Muscle of back (tissue), 11 donors: Measurements from ENCODE around the gene KCNMA1. TPM values are rescaled to one million over a fixed set of nuclear protein-coding genes. Genes with fewer than 3 reads are reported as not detected.
"Not testable (repeated sequence)": the region's sequence is repeated elsewhere in the genome, so short reads cannot be mapped to it uniquely, and the experiment has no call there.

ENCODE experiments used
- DNase-seq, 3 donors: peaks; one replicate each; pipeline versions ENCODE4 v3.0.0 to v3.0.0-alpha.2; 2013
- polyA plus RNA-seq, 10 donors: library from polyadenylated mRNA; unstranded; fragments of 120-200 nt; gene quantifications; one replicate each; pipeline ENCODE4 v1.2.1, GENCODE V29; 2013; ENCODE audit not compliant: insufficient read length in 10 of 10

KCNMA1 gene
- polyA plus RNA-seq, 10 donors = 13.8 to 20.5 (median 16.2) TPM

DNA sequence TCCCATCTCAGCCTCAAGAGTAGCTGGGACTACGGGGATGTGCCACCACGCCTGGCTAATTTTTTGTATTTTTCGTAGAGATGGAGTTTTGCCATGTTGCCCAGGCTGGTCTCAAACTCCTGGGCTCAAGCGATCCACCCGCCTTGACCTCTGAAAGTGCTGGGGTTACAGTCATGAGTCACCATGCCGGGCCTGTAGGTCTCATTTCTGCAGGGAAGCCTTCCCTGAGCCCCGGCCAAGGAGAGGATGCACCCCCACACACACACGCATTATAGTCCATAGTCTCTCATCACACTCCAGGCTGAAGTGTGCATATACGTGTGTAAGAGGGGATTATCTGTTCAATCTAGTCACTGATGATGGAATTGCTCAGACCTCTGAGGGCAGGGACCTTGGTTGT lies 29.3 kb downstream of the KCNMA1 start:
- DNase-seq = no peak

DNA sequence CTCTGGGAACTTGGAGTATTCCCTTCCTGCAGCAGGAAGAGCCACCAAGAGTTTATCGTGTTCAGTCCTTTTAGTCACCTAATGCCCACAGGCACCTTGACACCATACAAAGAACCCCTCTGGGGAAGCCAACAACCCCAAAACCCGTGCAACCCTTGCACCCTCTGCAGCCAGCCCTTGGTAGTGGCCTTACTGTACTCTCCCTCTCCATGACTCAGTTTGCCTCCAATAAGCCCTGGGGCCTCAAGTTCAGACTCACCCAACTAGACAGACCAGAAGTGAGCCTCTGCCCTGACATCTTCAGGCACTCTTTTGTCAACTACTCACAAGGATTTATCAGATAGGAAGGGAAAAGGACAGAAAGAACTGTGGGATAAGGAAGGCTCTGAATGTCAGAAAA lies 30.9 kb downstream of the KCNMA1 start:
- DNase-seq = no peak

DNA sequence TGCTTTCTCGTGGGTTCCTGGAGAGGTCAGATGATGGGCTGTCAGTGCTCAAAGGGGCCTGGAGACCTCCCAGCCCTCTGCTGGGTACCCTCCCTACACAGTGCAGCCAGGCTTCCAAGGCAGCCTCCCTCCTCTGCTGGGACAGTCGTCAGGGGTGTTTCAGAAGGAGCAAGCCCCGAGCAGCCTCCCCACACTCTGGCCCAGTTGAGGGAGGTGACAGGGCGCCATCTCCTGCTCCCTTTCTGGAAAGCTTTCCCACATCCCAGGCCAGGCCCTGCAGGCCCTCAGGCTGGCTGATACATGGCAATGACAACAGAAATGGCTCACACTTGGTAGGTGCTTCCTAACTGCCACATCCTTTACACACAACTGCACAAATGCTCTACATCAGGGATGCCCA lies 32.1 kb downstream of the KCNMA1 start:
- DNase-seq = no peak

DNA sequence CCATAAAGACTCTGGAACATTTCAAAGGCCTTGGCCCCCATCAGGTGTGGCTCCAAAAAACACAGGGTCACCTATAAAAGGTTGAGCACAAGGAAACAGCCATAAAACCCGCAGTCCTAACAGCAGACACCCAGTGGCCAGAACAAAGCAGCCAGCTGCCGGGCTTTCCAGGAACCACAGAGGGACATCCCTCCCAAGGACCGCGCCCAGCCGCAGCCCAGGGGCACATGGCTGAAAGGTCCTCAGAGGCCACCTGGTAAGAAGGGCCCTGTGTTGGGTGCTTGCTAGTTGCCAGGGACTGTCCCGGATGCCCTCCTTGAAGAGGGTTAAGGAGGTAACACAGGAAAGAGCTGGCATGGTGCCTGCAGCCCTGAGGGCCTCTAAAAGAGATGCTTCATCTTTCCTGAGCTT lies 32.7 kb downstream of the KCNMA1 start:
- no peak for DNase-seq

DNA sequence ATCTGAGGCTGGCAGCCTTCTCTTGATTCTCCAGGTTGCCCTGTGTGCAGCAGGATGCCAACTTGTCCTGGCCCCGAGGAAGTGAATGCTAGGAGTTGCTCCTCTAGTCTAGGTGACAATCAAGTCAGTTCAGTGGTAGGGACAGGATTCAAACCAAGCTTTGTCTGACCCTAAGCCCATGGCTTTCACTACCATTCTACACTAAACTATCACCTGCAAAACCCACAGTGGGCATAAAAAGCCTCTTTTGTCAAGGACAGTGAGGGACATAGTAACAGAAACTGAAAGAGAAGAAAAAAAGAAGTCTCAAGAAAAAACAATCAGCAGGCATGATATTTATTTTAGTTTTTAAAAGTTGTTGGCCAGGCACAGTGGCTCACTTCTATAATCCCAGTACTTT lies 33.5 kb downstream of the KCNMA1 start:
- DNase-seq = no peak

DNA sequence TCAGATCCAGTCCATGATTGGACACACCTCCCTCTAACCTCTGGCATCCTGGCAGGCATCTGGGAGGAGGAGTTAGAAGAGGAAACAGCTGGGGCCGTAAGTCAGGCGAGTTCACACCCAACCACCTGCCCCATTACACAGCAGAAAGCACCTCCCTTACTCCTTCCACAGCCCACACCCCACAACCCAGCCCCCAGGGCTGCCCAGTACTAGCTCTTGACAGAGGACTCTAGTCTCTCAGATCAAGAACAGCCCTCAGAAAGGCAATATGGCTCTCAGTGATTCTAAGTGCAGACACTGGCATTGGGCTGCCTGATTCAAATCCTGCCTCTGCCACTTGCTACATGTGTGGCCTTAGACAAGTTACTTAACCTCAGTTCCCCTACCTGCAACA lies 34.1 kb downstream of the KCNMA1 start:
- peak in 1 of 3 donors; percentile 30 for DNase-seq

DNA sequence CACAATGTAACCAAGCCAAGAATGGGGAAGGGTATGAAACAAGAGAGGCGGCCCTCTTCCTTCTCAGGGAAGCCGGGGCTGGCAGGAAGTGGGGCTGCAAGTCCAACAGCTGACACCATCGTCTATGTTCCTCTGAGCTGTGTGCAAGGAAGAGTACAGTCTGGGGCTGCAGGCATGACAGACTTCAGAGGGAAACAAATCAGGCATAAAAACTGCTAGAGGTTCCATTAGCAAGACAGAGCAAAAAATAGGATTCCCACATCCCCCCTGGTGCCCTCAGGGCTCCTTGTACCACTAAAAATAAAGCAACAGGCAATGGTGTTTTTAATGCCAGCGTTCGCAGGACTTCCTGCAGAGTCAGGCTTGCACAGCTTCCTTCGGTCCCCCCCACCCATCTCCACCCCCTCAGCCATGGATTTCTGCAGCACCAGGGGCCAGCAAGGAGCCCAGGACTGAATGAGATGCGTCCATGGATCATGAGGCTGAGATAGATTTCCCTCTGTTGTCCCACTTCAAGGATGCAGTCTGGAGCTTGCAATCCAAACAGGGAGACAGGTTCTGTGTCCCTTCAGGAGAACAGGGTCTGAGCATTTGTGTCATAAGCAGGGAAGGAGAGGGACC lies 34.6 kb downstream of the KCNMA1 start:
- peak in 1 of 3 donors; percentile 39 for DNase-seq

DNA sequence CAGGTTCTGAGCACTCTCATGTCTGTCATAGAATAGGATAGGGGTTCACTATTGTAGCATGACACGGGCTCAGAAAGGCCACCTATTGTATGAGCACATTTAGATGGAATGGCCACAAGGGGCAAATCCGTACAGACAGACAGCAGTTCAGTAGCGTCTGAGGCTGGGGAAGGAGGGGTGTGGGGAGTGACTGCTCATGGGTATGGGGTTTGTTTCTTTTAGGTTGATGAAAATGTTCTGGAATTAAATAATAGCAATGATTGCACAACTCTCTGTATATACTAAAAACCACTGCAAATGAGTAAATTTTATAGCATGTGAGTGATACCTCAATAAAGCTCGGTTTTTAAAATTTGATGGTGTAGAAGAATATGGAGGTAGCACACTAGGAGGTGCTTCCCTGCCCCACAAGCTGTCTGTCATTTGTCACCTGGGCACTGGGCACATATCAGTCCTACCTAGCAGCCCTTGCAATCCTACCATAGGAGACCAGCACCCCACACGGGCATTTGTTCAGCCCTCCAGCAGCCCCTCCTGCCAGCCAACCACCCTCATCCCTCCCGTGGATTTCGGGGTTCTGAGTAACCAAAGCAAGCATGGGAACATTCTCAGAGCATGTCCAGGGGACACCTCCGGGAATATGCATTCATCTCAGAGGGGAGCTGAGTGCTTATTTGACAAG lies 35.2 kb downstream of the KCNMA1 start:
- DNase-seq = no peak

DNA sequence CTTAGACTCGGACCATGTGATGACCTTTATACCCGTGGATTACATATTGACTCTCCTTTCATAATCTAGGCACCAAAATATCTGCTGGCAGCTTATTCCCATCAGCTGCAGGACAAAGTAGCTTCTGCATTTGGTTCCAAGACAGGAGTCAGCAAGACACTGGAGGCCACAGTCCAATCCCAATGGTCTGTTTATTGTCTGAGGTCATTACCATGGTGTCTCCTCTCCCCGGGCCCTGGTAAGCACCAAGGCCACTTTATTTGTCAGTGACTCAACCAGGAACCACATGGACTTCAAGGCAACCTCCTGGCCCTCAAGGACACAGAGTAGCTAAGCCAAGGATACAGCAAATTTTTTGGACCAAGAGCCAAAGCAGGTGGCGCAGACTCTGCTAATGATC lies 36.1 kb downstream of the KCNMA1 start:
- no peak for DNase-seq

DNA sequence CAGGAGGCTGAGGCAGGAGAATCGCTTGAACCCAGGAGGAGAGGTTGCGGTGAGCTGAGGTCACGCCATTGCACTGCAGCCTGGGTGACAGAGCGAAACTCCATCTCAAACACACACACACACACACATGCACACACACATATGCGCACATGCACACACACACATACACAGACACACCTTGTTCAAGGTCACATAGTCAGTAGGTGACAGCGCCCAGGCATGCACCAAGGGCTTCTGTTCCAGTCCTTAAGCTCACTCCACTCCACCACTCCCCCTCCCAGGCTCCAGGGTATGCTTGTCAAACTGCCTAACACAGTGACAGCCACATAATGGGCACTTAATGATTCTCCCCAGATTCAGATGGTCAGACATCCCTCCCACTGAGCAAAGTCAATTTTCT lies 37.0 kb downstream of the KCNMA1 start:
- no peak for DNase-seq

DNA sequence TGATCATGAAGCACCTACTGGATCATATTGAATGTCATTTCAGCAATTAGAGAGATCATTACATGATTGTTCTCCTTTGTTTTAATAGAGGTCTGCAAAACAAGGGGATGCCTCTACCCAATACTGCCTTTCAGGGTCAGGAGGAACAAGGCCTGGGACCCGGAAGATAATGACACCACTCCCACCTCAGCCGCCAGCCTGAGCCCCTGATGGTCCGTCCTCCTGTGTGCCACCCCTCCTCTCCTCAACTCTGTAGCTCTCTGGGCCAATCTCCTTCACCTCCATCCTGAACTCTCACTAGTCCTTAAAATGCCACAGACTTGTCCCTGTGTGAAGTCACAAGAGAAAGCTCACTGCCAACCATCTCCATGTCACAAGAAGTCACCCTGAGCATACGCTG lies 38.0 kb downstream of the KCNMA1 start:
- DNase-seq = no peak

DNA sequence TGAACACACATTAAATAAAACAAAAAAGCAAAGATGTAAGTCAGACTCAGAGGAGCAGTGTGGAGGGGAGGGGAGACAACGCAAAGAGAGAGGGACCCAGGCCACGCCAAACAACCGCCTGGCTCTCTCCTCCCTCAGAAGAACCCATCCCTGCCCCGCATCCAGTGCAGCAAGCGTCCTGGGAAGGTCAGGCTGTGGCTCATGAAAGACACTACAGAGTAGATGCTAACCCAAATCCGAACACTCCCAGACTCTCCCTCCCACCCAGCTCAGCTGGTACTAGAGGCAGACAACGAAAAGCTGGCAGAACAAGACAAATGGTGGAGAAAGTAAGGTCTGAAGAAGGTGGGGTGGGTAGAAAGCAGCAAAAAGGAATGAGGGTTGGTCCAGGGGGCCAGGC lies 39.0 kb downstream of the KCNMA1 start:
- no peak for DNase-seq

DNA sequence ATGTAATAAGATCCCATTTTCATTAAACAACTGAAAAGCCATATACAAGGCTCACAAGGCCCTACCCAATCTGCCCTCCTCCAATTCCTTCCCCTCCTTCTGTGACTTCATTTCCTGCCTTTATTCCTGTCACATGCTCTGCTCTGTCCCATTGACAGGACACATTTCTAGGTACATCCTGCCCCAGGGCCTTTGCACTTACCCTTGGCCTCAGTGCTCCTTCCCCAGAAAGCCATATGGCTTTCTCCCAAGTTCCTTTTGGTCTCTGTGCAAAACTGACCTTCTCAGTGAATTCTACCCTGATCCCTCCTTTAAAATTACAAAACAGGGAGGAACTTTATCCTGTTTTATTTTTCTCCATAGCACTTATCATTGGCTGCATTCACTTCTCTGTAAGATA lies 40.0 kb downstream of the KCNMA1 start:
- no peak for DNase-seq

DNA sequence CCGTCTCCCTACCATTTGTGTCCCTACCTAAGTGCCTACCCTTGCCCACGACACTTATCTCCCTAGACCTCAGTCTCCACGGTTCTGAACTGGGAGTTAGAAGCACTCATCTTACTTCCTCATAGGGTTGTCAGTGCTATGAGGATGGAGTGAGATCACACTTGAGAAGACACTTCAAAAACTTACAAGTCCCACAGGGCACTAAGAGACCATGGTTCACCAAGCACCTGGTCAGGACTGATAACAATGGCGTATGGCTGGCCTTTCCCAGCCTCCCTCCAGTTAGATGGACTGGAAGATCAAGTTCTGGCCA lies 43.2 kb downstream of the KCNMA1 start:
- no peak for DNase-seq

DNA sequence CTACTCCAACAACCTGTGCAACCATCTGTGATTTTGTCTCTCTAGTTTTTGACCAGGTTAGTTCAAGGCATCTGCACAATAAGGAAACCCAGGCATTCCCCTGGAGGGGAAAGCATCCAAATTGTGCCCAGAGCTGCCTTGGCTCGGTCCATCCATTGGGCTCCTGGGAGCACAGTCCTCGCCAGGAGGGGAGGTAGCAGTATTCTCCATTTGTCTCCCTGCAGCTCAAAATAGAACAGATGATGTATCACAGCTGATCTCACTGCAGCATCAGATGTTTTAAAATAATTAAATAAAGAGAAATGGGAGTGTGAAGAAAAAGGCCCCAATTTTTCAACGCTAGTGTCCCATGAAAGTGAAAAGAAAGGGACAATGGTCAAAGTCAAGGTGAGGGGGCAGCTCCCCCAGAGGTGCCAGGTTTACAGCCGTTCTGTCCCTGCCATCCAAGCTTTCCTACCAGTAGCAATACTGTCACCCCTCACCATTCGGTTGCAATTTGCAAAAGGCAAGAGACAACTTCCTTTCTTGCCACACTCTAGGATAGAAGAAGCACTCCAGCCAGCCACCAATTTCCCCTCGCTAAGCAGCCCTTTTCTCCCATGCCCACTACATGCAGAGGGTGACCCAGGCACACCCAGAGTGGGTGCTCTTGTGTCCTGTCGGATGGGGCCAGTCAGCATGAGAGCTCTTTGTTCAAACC lies 43.7 kb downstream of the KCNMA1 start:
- no peak for DNase-seq

DNA sequence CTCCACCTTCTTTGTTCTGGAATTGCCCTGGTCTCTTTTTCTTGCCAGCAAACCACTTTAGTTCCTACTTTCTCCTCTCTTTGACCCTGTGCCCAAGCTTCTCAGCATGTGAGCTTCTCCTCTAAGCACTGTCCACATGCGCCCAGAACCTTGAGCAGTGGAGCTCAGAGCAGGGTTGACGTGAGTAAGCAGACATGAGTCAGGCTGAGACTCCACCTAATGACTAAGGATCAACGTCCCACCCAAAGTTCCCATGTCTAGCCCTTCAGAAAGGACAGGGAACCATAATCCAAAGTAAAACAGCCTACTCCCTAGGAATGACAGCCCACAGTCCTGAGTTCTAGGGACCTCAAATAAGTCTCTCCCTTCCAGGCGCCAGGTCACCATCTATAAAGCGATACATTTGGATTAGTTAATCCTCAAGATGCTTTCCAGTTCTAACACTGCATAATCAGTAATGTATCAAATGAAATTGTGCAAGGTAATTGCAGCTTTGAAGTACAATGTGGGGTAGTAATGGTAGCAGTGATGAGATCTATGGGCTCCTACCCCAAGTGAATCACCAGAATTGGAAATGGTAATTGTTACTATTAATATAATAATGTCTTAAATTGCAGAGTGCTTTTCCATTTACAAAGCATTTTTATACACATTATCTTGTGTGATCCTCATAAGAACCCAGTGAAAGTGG lies 44.5 kb downstream of the KCNMA1 start:
- peak in 1 of 3 donors; percentile 77 for DNase-seq

DNA sequence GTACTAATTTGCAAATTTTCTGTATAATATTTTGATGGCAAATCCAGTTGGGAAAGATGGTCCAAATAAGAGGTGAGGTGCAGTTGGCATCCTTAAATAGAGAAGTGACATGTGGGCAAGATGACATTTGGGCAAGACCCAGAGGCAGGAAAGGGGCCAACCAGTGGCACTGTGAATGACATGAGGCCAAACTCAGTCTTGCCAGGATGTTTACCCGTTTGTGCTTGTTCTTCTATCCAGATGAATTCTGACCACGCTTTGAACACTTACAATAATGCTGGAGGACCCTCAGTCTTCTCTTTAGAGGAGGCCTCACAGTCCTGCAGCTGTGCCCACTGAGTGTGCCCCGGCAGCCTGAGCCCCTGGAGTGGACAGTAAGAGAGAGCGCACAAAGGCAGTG lies 45.1 kb downstream of the KCNMA1 start:
- no peak for DNase-seq

DNA sequence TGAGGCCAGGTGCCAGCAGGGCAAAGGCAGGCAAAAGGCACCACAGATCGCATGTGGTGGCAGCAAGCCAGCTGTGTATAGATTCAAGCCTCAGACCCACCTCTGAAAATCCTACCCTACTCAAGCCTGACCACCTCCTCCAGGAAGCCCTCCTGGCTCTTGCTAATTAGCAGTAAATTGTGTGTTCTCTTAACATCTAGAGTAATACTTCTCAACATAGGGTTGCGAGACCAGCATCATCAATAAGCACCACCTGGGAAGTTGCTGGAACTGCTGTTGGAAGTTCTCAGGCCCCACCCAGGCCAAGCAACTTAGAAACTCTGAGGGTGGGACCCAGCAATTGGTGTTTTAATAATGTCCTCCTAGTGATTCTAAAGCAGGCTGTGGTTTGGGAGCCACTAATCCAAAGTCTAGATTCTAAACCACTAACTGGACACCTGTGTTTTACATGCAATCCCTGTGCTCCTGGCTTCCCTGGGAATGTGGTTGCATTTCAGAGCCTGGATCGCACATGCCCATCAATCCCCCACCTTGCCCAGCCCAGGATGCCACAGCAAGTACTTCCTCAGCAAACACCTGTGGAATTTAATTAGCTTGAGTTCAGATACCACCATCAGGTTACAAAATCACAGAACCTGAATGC lies 46.2 kb downstream of the KCNMA1 start:
- DNase-seq = no peak

DNA sequence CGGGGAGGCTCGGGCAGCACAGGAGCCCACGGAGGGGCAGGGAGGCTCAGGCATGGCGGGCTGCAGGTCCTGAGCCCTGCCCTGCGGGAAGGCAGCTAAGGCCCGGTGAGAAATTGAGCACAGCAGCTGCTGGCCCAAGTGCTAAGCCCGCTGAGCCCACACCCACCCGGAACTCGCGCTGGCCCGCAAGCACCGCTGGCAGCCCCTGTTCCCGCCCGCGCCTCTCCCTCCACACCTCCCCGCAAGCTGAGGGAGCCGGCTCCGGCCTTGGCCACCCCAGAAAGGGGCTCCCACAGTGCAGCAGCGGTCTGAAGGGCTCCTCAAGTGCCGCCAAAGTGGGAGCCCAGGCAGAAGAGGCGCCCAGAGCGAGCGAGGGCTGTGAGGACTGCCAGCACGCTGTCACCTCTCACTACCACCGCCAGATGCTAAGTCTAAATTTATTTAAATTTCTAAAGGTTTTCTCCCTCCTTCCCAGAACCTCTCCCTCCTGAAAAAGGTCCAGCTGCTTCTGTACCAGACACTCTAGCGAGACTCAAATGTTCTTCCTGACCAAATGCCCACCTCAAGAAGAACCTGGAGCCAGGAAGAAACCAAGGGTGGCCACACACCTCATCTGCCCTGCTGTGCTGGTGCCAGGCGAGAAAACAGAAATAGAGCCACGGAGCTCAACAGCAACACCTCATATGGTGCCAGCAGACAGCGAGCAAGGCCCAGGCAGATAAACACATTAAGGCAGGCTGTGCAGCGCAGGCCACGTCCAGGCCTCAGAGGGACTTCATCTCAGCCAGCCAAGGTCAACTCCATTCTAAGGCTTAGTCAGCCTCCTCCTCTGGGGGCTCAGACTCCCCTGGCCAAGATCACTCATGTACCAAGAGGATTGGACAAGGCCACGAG lies 47.0 kb downstream of the KCNMA1 start:
- no peak for DNase-seq

DNA sequence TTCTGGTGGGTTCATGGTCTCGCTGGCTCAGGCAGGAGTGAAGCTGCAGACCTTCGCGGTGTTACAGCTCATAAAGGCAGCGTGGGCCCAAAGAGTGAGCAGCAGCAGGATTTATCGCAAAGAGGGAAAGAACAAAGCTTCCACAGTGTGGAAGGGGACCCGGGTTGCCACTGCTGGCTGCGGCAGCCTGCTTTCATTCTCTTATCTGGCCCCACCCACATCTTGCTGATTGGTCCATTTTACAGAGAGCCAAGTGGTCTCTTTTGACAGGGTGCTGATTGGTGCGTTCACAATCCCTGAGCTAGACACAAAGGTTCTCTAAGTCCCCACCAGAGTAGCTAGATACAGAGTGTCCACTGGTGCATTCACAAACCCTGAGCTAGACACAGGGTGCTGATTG lies 47.9 kb downstream of the KCNMA1 start:
- DNase-seq = not testable (repeated sequence)

DNA sequence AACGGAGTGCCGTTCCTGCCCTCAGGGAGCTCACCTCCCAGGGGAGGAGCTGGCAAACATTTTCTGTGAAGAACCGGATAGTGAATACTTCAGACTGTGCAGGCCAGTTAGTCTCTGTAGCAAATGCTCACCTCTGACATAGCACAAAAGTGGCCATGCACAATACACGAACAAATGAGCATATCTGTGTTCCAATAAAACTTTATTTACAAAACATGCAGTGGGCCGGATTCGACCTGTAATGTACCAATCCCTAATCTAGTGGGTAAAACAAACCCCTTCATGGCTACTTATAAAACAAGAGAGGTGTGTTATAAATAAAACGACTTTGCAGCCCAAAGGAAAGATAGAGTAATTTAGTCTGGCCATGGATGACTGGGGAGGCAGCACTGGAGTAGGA lies 48.7 kb downstream of the KCNMA1 start:
- DNase-seq = no peak
